WI38 (cell line): ENCODE data around the gene CAPZB.

ENCODE experiments used
- H3K4me3 ChIP-seq: 2 replicates; pipeline ENCODE4 v1.5.1; 2011; ENCODE audit warnings: low read depth, mild to moderate bottlenecking, control low read depth, low read length
- TF ChIP-seq, protein P1 (sequence below): IDR thresholded peaks from 2 replicates; pipeline ENCODE4 v1.5.1; 2012; ENCODE audit warnings: low read depth, mild to moderate bottlenecking, control low read depth, low read length

Gene CAPZB

DNA sequence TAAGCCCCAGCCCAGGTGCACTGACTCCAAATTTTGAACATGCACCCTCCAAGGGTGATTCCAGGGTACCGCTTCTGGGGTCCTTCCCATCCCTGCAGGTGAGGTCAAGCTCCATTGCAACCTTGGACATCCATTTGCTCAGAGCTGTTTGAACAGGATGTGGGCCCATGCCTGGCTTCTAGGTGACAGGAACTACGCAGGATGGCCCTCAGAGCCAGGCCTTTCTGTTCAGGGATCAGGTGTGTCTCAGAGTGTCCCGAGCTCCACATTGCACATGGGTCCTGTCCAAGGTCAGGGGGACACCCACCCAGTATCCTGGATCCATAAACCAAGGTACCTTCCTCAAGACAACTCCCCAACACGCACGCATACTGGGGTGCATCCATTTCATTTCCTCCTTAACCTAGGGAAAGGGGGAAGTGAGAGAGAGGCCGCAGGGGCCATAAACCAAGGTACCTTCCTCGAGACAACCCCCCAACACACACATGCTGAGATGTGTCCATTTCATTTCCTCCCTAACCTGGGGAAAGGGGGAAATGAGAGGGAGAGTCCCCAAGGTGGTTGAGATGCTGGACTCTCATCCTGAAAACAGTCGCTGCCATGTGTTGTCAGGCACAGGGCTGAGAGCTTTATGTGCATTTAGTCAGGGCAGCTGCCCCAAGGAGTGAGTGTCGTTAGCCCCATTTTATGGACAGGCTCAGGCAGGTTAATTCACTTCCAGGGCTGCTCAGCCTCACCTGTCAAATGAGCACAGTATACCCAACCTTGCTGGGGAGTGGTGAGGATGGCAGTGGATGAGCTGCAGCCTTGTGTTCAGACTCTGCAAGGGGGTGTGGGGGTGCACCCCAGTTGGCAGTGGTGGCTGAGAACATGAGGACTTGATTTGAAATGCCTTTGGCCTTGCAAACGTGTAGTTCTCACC is 171.1 kb downstream of the CAPZB start:
- no peak overlapping the region for H3K4me3 ChIP-seq
- TF ChIP-seq, protein P1, sequence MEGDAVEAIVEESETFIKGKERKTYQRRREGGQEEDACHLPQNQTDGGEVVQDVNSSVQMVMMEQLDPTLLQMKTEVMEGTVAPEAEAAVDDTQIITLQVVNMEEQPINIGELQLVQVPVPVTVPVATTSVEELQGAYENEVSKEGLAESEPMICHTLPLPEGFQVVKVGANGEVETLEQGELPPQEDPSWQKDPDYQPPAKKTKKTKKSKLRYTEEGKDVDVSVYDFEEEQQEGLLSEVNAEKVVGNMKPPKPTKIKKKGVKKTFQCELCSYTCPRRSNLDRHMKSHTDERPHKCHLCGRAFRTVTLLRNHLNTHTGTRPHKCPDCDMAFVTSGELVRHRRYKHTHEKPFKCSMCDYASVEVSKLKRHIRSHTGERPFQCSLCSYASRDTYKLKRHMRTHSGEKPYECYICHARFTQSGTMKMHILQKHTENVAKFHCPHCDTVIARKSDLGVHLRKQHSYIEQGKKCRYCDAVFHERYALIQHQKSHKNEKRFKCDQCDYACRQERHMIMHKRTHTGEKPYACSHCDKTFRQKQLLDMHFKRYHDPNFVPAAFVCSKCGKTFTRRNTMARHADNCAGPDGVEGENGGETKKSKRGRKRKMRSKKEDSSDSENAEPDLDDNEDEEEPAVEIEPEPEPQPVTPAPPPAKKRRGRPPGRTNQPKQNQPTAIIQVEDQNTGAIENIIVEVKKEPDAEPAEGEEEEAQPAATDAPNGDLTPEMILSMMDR = no peak

DNA sequence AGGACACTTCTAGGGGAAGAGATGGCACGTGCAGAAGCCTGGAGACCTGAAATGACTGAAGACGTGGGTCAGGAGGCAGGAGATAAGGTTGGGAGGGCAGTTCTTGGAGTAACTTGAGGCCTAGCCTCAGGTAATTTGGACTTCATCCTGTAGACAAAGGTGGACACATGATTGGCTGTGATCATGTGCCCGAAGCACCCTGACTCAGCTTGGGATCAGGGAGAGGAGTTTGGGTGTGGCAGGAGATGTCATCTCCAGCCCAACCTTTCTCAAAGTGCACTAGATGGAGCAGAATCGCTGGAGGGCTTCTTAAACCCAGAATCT is 171.7 kb downstream of the CAPZB start:
- TF ChIP-seq, protein P1 = no peak
- H3K4me3 ChIP-seq = no peak overlapping the region

DNA sequence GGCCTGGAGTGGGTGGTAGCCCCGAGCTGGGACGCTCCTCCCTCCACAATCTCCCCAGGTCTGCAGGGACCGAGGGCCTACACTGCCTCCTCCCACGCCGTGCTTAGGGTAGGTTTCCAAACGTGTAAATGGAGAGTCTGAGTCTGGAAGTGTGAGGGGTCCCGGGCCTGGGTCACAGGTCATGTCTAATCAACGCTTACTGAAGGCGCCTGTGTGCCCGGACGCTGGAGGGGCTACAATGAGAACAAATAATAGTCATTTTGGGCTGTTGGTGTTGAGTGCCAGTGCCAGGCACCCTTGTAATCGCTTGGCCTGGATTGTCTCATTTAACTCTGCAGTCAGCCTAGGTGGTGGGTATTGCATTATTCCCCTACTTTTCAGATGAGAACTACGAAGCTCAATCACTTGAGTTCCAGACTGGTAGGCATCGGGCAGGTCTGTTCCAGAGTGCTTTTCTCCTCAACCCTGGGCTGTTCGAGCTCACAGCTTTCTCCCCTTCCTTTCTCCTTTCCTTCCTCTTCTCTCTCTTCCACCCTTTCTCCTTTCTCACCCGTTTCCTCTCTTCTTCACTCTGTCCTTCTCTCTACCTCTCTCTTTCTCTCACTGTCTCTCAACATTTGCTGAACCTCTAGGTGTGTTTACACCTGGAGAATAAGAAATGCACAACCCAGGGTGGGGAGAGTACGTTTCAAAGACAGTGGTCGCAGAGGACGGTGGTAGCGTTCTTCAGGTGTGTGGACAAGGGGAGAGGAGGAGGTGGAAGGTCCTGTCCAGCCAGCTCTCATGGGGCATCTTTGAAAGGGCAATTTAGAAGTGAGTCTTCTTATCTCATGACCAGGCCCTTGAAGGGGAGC is 172.3 kb downstream of the CAPZB start:
- TF ChIP-seq, protein P1 = no peak
- peak overlapping the region; percentile 70 for H3K4me3 ChIP-seq

DNA sequence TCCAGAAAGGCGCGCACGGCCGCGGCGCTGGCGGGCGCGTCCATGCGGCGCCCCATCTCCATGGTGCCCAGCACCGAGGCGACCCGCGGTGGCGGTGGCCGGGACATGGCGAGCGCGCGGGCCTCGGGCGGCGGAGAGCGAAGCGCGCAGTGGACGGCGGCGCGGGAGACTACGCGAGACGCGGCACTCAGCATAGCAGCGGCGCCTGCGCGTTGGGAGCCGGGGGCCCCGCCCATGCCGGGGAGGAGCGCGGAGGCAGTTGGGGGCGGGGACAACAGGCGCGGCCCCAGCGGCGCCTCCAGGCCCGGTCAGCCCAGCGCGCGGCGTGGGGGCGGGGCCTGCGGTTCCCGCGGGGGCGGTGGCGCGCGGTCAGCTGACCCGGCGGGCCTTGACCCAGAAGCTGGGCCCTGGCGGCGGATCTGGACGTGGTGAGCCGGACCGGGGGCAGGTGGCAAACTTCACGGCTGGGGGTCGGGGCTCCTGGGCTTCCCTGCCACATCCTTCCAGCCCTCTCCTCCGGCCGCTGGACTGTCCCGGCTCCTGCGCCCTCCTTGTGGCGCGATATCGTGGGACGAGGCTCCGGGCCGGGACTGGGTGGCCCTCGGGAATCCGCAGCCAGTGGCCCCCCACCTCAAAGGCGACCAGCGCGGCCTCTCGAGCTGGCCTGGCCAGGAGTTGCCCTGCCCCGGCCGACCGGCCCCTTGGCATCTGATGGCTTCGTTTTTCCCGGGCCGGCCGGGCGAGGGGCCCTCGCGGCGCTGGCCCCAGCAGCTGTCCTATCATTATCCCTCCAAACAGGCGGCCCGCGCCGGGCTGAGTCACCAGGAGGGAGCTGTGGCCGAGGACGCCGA is 173.2 kb downstream of the CAPZB start, which contains the start of the genes AKR7A2 and SLC66A1:
TSS of gene AKR7A2 (minus strand) at position 214 of the 851 bp plus-strand sequence. CDS start at position 194, 20 bp downstream.
TSS of gene SLC66A1 (plus strand) at position 396 of the 851 bp plus-strand sequence. CDS start 5,352 bp downstream, outside the sequence.
- peak within 1 kb of the TSS; percentile 82 for H3K4me3 ChIP-seq
- TF ChIP-seq, protein P1 = no peak

DNA sequence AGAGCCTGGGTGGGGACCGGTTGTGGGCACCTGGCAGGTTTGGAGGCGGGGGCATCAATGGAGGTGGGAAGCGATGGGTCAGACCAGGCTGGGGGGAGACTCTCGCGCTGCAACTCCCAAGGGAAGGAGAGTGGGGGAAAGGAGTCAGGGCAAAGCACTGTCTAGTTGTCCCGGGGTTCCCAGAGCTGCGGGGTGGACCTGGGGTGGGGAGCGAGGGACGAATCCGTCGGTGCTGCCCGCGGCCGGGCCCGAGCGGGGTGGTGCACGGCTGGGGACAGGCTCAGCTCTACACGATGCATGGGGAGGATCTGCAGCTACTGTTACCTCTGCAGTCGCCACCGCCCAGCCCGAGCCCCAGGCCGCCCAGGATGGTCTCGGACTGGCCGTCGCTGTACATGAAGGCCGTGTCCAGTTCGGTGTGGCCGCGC is 173.8 kb downstream of the CAPZB start:
- TF ChIP-seq, protein P1 = no peak
- peak overlapping the region; percentile 82 for H3K4me3 ChIP-seq

DNA sequence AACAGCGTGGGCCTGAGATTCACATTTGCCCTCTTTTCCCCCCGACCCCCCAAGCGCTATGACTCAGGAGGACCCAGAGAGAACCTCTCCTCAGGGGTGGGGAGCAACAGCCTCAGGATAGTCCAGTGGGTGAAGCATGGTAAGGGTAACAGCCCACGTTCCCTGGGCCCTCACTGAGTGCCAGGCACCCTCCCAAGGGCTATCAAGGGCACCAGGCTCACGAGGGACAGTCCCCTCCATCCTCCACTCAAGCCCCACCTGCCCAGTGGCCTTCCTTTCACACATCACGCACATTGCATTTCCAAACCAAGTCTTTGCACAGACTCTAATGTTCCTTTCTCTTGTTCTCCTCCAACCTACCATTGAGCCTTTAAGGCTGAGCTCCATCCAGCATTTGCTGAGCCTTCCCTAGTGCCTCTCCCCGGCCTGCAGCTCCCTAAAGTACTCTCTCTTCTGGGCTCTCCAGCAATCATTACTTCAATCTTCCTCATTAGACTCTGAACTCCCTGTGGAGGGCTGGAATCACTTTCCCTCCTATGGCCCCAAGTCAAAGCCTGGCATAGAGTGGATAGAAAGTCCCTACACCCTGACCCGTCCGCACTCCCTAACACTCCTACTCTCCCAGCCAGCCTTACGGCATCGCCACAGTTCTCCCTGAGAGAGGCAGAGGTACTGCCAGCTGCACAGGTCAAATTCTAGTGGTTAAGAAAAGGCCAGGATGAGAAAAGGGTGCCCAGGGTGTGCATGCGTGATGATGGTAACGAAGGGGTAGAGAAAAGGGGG is 174.4 kb downstream of the CAPZB start:
- TF ChIP-seq, protein P1 = no peak
- H3K4me3 ChIP-seq = peak overlapping the region; percentile 82
